Choroid plexus epithelial cell (primary cell): ENCODE measurements around the gene MRPL22.
"Not testable (repeated sequence)": the region's sequence is repeated elsewhere in the genome, so short reads cannot be mapped to it uniquely, and the experiment has no call there.

Source experiments
- DNase-seq: peaks from one replicate; pipeline ENCODE4 v3.0.0-alpha.2; 2010; ENCODE audit warnings: low read depth
- H3K4me3 ChIP-seq: 2 replicates; pipeline ENCODE4 v1.5.1; 2011; ENCODE audit warnings: low read depth, mild to moderate bottlenecking, control low read depth, low read length, moderate library complexity
- TF ChIP-seq, protein P1 (sequence below): conservative IDR thresholded peaks from 2 replicates; pipeline ENCODE4 v1.5.1; 2011; ENCODE audit warnings: low read depth, mild to moderate bottlenecking, control low read depth, inconsistent platforms, low read length, moderate library complexity

Gene MRPL22

DNA sequence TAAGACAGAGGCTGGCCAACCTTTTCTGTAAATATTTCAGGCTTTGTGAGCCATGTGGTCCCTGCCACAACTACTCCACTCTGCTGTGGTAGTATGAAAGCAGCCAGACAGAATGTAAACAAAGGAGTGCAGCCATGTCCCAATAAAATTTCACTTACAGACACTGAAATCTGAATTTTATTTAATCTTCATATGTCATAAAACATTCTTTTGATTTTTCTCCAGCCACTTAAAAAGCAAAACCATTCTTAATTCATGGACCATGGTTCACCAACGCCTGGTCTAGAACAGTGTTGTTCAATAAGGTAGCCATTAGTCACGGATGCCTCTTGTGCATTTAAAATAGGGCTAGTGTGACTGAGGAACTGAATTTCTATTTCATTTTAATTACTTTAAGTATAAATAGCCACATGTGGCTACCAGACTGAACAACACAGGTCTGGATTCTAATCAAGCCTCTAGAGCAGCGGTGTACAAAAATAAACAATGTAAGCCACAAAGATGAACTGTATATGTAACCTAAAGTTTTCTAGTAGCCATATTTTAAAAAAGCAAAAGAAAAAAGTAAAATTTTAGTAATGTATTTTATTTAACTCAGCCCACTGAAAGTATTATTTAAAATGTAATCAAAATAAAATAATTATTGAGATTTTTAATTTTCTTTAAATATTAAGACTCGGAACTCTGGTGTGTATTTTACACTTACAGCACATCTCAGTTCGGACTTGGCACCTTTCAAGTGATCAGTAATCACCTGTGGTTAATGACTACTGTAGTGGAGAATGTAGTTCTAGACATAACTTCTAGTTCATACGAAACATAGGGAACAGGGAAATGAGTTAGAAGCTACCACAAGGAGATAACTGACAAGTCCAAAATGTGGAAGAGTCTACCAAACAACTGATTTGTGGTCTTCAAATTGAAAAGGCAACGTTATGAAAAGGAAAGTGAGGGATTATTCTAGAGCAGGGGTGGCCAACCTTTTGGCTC is 17.1 kb upstream of the MRPL22 start:
- TF ChIP-seq, protein P1, sequence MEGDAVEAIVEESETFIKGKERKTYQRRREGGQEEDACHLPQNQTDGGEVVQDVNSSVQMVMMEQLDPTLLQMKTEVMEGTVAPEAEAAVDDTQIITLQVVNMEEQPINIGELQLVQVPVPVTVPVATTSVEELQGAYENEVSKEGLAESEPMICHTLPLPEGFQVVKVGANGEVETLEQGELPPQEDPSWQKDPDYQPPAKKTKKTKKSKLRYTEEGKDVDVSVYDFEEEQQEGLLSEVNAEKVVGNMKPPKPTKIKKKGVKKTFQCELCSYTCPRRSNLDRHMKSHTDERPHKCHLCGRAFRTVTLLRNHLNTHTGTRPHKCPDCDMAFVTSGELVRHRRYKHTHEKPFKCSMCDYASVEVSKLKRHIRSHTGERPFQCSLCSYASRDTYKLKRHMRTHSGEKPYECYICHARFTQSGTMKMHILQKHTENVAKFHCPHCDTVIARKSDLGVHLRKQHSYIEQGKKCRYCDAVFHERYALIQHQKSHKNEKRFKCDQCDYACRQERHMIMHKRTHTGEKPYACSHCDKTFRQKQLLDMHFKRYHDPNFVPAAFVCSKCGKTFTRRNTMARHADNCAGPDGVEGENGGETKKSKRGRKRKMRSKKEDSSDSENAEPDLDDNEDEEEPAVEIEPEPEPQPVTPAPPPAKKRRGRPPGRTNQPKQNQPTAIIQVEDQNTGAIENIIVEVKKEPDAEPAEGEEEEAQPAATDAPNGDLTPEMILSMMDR: no peak
- DNase-seq: peak; percentile 32
- no peak overlapping the region for H3K4me3 ChIP-seq

DNA sequence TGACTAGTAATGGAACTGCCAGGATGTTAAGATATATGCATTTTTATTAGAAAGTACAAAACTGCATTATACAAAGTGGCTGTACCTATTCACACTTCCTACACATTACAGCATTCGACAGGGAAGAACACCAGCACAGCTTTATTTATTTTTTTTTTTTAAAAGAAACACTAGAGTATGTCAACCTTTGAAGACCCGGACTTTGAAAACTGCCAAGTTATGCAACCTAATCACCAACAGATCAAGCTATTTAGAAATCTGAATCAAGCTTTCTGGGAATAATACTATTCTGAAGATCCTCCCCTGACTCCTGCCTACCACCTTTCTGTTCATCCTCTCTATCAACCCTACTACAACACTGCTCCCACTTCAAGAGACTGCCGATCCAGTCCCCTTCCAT is 7.3 kb upstream of the MRPL22 start:
- TF ChIP-seq, protein P1: no peak
- DNase-seq: no peak
- H3K4me3 ChIP-seq: no peak overlapping the region

DNA sequence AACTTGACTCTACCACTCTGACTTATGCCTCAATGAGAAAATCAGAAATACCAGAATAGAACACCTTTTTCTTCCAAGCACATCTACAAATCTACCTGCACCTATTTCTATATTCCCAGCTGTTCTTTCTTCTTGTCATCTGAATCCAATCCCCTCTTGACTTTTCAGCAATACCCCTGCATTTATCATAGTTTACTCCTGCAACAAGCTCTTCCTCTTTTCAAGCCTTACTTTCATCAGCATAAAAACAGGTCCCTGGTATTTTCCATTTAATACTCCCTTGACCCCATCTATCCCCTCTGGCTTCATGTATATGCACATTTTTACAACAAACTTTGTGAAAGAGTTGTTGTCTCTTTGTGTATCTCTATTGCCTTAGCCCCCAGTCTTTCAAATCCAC is 6.0 kb upstream of the MRPL22 start:
- TF ChIP-seq, protein P1: no peak

DNA sequence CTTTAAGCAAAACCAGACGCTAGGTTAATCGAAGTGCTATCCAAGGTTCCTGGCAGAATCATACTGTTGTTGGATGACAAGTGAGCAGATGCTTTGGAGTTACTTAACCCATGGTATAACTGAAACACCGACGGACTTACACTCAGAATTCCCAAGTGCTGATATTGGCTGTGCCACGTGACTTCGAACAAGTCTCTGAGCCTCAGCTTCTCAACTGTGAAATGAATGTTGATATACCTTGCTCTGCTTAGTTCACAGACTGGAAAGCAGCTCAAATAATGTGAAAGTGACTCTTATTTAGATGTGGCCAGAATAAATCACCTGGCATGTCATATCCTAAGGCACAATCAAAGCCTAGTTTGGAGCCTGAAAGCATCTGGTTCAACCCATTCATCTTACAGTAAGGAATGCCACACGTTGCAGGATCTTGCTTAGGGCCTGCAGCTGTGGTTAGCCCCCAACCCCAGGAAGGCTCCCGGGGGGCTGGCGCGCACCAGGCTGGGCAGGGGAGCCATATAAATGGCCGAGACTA is 3.6 kb upstream of the MRPL22 start:
- TF ChIP-seq, protein P1: no peak
- peak; percentile 21 for DNase-seq
- H3K4me3 ChIP-seq: peak overlapping the region; percentile 76

More for the DNA sequence above, 6.0 kb upstream of the MRPL22 start:
- no peak for DNase-seq
- no peak overlapping the region for H3K4me3 ChIP-seq

DNA sequence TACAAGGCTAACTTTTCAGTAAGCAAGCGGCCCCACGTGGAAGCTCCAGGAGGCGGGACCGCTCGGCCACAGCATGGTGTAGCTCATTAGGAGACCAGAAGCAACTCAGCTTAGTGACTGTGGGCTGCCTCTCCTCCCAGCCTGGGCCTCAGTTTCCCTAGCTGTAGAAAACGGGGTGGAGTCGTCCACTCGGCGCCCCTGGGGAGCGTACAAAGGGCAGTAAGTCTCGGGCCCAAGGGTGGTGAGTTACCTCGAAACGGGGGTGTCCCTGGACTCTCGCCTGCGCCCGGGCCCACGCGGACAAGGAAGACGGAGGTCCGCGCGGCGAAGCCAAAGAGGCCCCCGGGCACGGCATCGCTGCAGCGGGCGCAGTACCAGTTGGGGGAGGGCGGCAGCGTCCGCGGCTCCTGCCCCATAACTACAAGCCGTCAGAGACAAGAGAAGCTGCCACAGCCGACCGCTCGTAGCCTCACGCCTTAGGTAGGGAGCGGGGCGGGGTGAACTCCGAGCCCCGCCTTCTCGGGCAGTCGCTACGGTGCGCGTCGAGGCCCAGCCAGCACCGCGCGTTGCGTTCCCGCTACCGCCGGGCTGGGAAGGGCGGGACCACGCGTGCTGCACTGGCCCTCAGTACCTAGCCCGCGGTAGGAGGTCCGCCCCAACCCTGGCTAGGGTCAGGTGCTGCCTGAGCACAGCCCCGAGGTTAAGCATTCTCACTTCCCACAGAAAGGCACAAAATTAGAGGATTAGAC is 3.0 kb upstream of the MRPL22 start, which contains the start of gene GEMIN5:
TSS of gene GEMIN5 (minus strand) at position 494 of the 749 bp plus-strand sequence. CDS start at position 416, 78 bp downstream.
- TF ChIP-seq, protein P1: no peak
- H3K4me3 ChIP-seq: peak within 1 kb of the TSS; percentile 76
- peak; percentile 87 for DNase-seq

DNA sequence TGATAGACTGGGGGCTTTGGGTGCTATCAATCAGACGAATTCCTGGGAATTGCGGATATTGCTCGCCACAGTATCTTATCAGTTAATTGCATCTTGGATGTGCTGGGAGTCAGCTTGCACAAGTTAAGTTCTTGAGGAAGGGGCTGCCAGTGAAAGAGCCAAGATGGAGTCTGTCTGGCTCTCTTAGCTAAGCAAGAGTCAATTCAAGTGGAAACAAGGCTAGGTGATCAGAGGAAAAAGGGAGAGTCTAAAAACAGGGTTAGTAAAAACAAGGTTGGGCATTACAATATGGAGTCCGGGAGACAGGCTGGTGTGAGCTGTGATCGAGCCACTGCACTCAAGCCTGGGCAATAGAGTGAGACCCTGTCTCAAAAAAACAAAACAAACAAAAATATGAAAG is 1.5 kb upstream of the MRPL22 start:
- H3K4me3 ChIP-seq, DNase-seq: not testable (repeated sequence)

DNA sequence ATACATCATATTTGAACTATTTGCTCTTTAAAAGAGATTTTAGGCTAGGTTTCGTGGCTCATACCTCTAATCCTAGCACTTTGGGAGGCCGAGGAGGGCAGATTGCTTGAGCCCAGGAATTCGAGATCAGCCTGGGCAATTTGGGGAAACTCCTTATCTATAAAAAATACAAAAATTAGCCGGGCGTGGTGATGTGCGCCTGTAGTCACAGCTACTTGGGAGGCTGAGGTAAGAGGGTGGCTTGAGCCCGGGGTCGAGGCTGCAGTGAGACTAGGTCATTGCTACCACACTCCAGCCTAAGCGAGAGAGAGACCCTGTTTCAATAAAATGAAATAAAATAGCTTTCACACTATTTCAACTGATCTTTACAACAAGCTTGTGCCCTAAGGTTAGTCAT is 500 bp upstream of the MRPL22 start:
- peak overlapping the region; percentile 85 for H3K4me3 ChIP-seq
- DNase-seq: no peak
- TF ChIP-seq, protein P1: no peak
